ENCODE measurements around the gene SLC22A15.

- TF ChIP-seq CTCF (IDR thresholded peaks at IDR 0.05; ENCODE audit: insufficient read depth, low read depth, low read length): no peak
- no peak for TF ChIP-seq EZH2 (IDR thresholded peaks at IDR 0.05; ENCODE audit: insufficient read depth, low read length)
Observed at GRCh38 chr1:116107371-116107770, 131.1 kb downstream of the SLC22A15 start.

All from astrocyte (in vitro differentiated cells and primary cell).